Measurements from ENCODE around the gene BAX. TPM values are rescaled to one million over a fixed set of nuclear protein-coding genes. Genes with fewer than 3 reads are reported as not detected.

The BAX gene
- total and polyA plus RNA-seq, 9 of the 15 experiments (the other 6 are each of a cell fraction or from before 2014, with no cell fraction given), result 3.2 to 95.4 (median 44.5) TPM

DNA sequence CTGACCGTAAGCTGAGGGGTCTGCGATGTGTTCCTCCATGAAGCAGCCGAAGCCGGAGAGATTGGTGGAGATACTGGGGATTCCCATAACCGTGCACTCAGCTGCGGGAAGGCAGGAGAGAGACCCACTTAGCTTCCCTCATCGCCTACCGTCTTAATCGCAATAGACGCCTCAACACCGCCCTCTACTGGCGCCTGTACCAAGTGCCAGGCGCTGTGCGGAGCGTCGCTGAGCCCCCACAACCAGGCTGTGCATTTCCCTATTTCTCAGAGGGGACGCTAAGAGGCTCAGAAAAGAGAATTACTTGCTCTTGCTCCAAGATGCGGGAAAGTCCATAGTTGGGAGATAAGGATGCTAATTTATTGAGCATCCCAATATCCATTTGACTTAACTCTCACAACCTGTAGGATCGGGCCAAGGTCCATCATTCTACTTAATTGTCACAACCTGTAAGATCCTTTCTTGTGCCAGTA, 16.3 kb downstream of the BAX start (continued):
- TF ChIP-seq, protein P1, sequence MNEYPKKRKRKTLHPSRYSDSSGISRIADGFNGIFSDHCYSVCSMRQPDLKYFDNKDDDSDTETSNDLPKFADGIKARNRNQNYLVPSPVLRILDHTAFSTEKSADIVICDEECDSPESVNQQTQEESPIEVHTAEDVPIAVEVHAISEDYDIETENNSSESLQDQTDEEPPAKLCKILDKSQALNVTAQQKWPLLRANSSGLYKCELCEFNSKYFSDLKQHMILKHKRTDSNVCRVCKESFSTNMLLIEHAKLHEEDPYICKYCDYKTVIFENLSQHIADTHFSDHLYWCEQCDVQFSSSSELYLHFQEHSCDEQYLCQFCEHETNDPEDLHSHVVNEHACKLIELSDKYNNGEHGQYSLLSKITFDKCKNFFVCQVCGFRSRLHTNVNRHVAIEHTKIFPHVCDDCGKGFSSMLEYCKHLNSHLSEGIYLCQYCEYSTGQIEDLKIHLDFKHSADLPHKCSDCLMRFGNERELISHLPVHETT (CRISPR knock-in tag; conservative IDR thresholded peaks at IDR 0.05 in 1 of 2, IDR thresholded peaks at IDR 0.05 in 1 of 2), result 0 out of 4 replicates have a peak, but pooled peaks of 1 of the 2 experiments have one; percentile 29
- TF ChIP-seq SMAD4 (CRISPR knock-in tag; conservative IDR thresholded peaks at IDR 0.05), result 0 out of 2 replicates have a peak, but pooled peaks have one; percentile 36
- no peak for TF ChIP-seq MEF2D (tag; conservative IDR thresholded peaks at IDR 0.05; ENCODE audit: low read depth)
- peak; percentile 38; the same call in 1 of the 2 replicates for TF ChIP-seq CREM (IDR thresholded peaks at IDR 0.05; ENCODE audit: low read depth)
- TF ChIP-seq, protein P2, sequence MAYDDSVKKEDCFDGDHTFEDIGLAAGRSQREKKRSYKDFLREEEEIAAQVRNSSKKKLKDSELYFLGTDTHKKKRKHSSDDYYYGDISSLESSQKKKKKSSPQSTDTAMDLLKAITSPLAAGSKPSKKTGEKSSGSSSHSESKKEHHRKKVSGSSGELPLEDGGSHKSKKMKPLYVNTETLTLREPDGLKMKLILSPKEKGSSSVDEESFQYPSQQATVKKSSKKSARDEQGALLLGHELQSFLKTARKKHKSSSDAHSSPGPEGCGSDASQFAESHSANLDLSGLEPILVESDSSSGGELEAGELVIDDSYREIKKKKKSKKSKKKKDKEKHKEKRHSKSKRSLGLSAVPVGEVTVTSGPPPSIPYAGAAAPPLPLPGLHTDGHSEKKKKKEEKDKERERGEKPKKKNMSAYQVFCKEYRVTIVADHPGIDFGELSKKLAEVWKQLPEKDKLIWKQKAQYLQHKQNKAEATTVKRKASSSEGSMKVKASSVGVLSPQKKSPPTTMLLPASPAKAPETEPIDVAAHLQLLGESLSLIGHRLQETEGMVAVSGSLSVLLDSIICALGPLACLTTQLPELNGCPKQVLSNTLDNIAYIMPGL (CRISPR knock-in tag; IDR thresholded peaks at IDR 0.05), result peak; percentile 70; the same call in 1 of the 2 replicates
- peak; percentile 28; the same call in 1 of the 2 replicates for TF ChIP-seq RB1 (IDR thresholded peaks at IDR 0.05; ENCODE audit: low read depth)
- no peak for TF ChIP-seq ZNF589 (CRISPR knock-in tag; IDR thresholded peaks at IDR 0.05; ENCODE audit: low read depth)
- no peak for TF ChIP-seq ZNF696 (CRISPR knock-in tag; conservative IDR thresholded peaks at IDR 0.05)
- TF ChIP-seq CEBPG (CRISPR knock-in tag; IDR thresholded peaks at IDR 0.05), result no peak
- no peak for TF ChIP-seq CEBPG (tag; conservative IDR thresholded peaks at IDR 0.05 in 1 of 2, IDR thresholded peaks at IDR 0.05 in 1 of 2)
- TF ChIP-seq, protein P3, sequence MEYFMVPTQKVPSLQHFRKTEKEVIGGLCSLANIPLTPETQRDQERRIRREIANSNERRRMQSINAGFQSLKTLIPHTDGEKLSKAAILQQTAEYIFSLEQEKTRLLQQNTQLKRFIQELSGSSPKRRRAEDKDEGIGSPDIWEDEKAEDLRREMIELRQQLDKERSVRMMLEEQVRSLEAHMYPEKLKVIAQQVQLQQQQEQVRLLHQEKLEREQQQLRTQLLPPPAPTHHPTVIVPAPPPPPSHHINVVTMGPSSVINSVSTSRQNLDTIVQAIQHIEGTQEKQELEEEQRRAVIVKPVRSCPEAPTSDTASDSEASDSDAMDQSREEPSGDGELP (CRISPR knock-in tag; IDR thresholded peaks at IDR 0.05; ENCODE audit: borderline replicate concordance), result peak; percentile 58; the same call in 1 of the 2 replicates
- no peak for TF ChIP-seq NCOA6 (IDR thresholded peaks at IDR 0.05)
